ENCODE results near the gene STIP1. TPM values are rescaled to one million over a fixed set of nuclear protein-coding genes. Genes with fewer than 3 reads are reported as not detected.
A peak's percentile ranks its signal among the peaks of the same experiment; 100 is the strongest.

The STIP1 gene
- total RNA-seq, 6 experiments from 2014 or later = 27.6 to 110 (median 59.4) TPM

DNA sequence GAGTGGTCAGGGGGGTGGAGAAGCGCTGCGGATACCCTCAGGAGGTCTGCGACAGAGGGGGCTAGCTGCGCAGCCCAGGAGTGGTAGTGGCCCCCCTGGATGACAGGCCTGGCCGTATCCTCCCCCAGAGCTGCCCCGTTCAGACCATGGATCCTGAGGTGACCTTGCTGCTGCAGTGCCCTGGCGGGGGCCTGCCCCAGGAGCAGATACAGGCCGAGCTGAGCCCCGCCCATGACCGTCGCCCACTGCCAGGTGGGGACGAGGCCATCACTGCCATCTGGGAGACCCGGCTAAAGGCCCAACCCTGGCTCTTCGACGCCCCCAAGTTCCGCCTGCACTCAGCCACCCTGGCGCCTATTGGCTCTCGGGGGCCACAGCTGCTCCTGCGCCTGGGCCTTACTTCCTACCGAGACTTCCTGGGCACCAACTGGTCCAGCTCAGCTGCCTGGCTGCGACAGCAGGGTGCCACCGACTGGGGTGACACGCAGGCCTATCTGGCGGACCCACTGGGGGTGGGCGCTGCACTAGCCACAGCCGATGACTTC is 40.6 kb downstream of the STIP1 start:
- intact Hi-C loops (cut with DNase I) = no loop called here
- Histone ChIP-seq H3K4me1 (peaks cover 4 to 24% (median 11%) of the 10 kb centered on the region in 4 donors), H3K4me3 (peak overlapping the region; percentile 67 to 95 (median 89)), H3K36me3 (peaks cover 0 to 8% (median 0%) of the 10 kb centered on the region in 4 donors), H3K27me3 (no peaks in the 10 kb centered on the region), H3K9me3 (no peaks in the 10 kb centered on the region), H3K27ac (peak overlapping the region; percentile 60 to 94 (median 91))
- ATAC-seq (peak; percentile 30 to 45 (median 36)), DNase-seq (peak; percentile 61 to 71 (median 63))
- WGBS (ENCODE audit: insufficient coverage, low coverage, low lambda C conversion rate, missing lambda C conversion rate) = no CpG with 5 or more reads among the region's 26 CpGs
- no peak for TF ChIP-seq POLR2A (IDR thresholded peaks at IDR 0.05)
- TF ChIP-seq, protein P1, sequence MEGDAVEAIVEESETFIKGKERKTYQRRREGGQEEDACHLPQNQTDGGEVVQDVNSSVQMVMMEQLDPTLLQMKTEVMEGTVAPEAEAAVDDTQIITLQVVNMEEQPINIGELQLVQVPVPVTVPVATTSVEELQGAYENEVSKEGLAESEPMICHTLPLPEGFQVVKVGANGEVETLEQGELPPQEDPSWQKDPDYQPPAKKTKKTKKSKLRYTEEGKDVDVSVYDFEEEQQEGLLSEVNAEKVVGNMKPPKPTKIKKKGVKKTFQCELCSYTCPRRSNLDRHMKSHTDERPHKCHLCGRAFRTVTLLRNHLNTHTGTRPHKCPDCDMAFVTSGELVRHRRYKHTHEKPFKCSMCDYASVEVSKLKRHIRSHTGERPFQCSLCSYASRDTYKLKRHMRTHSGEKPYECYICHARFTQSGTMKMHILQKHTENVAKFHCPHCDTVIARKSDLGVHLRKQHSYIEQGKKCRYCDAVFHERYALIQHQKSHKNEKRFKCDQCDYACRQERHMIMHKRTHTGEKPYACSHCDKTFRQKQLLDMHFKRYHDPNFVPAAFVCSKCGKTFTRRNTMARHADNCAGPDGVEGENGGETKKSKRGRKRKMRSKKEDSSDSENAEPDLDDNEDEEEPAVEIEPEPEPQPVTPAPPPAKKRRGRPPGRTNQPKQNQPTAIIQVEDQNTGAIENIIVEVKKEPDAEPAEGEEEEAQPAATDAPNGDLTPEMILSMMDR (IDR thresholded peaks at IDR 0.05) = no peak

DNA sequence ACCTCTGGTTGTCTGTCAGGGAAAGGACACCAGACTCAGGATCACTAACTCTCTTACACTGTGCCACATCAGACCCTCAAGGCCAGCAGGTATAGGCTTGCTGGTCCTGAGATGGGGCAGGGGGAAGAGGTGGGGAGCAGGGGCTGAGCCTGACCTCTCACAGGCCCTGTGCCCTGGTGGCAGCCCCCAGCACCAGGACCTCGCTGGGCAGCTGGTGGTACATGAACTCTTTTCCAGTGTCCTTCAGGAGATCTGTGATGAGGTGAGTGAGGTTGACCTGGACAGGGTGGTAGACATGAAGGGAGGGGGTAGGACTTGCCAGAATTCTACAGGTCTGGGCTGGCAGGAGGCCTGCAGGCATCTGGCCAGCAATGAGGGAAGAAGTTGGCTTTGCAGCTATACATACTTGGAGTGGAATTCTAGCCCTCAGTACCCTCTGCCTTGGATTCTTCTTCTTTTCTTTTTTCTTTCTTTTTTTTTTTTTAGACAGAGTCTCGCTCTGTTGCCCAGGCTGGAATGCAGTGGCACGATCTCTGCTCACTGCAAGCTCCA is 41.5 kb downstream of the STIP1 start:
- intact Hi-C loops (cut with DNase I) = no loop called here
- Histone ChIP-seq H3K36me3 (peaks cover 0 to 4% (median 0%) of the 10 kb centered on the region in 4 donors), H3K9me3 (no peaks in the 10 kb centered on the region), H3K27ac (peak overlapping the region in 1 of 3 donors; percentile 91), H3K4me1 (peaks cover 4 to 24% (median 11%) of the 10 kb centered on the region in 4 donors), H3K27me3 (no peaks in the 10 kb centered on the region), H3K4me3 (peak overlapping the region in 2 of 3 donors; percentile 67 to 89)
- 100% methylated on average over 2 of the region's 3 CpGs for WGBS (ENCODE audit: insufficient coverage, low coverage, low lambda C conversion rate, missing lambda C conversion rate)
- ATAC-seq (no peak), DNase-seq (no peak)
- no peak for TF ChIP-seq POLR2A (IDR thresholded peaks at IDR 0.05)
- TF ChIP-seq, protein P1 (IDR thresholded peaks at IDR 0.05) = no peak

DNA sequence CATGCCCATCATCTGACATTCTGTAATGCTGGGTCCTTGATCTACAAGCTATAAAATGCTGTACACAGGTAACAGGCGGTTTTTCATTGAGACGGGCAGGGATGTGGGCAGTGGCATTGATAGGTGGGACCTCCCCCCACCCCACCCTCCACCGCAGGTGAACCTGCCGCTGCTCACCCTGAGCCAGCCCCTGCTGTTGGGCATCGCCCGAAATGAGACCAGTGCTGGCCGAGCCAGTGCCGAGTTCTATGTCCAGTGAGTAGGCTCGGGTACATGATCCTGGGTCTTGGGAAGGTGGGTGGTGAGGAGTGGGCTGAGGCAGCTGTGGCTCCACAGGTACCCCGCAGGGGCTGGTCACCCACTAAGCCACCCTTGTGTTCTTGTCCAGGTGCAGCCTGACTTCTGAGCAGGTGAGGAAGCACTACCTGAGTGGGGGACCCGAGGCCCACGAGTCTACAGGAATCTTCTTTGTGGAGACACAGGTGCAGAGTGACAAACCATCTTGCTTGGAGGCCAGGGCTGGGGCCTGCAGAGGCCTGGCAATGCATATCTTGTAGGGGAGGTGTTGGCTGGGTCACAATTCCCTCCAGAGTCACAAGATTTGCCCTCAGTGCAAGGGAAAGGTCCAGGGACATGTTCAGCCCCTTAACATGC is 43.2 kb downstream of the STIP1 start:
- Histone ChIP-seq H3K4me3 (no peak overlapping the region), H3K36me3 (no peaks in the 10 kb centered on the region), H3K27me3 (no peaks in the 10 kb centered on the region), H3K9me3 (no peaks in the 10 kb centered on the region), H3K4me1 (peaks cover 4 to 28% (median 11%) of the 10 kb centered on the region in 4 donors), H3K27ac (peak overlapping the region in 1 of 3 donors; percentile 74)
- DNase-seq (peak in 2 of 3 donors; percentile 30 to 55), ATAC-seq (no peak)
- TF ChIP-seq, protein P1 (IDR thresholded peaks at IDR 0.05) = no peak
- TF ChIP-seq POLR2A (IDR thresholded peaks at IDR 0.05) = no peak
- WGBS (ENCODE audit: insufficient coverage, low coverage, low lambda C conversion rate, missing lambda C conversion rate) = 67% methylated on average over 2 of the region's 12 CpGs
- intact Hi-C loops (cut with DNase I) = no loop called here

DNA sequence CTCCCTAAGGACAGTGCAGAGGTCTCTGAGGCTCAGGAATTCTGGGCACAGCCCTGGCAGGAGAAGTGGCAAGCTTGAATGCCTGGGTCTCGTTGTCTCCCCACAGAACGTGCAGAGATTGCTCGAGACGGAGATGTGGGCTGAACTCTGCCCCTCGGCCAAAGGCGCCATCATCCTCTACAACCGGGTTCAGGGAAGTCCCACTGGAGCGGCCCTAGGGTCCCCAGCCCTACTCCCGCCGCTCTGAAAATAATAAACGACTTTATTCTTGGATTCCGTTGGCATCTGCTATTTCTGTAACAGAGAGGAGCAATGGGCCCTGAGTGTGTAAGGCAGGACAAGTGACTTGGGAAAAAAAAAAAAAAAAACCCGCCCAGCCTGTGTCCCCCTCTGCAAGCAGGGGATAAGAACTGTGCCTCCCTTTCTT is 43.8 kb downstream of the STIP1 start:
- no peaks in the 10 kb centered on the region for H3K27me3 ChIP-seq
- intact Hi-C loops (cut with DNase I) = no loop called here
- H3K27ac ChIP-seq = peak overlapping the region; percentile 65 to 90 (median 74)
- no peak for TF ChIP-seq POLR2A (IDR thresholded peaks at IDR 0.05)
- TF ChIP-seq, protein P1 (IDR thresholded peaks at IDR 0.05) = no peak
- no peaks in the 10 kb centered on the region for H3K36me3 ChIP-seq
- WGBS (ENCODE audit: insufficient coverage, low coverage, low lambda C conversion rate, missing lambda C conversion rate) = 32% methylated on average over 11 of the region's 13 CpGs
- no peaks in the 10 kb centered on the region for H3K9me3 ChIP-seq
- H3K4me1 ChIP-seq = peaks cover 4 to 28% (median 11%) of the 10 kb centered on the region in 4 donors
- DNase-seq (peak in 1 of 3 donors; percentile 56), ATAC-seq (no peak)
- peak overlapping the region; percentile 71 to 78 (median 71) for H3K4me3 ChIP-seq
